ENCODE results near the gene FUT2. TPM values are rescaled to one million over a fixed set of nuclear protein-coding genes. Genes with fewer than 3 reads are reported as not detected.
"Not testable (repeated sequence)": the region's sequence is repeated elsewhere in the genome, so short reads cannot be mapped to it uniquely, and the experiment has no call there.

The FUT2 gene
- total and polyA plus RNA-seq, 2 donors (not counting 1 experiment from before 2014, with no cell fraction given): not detected

DNA sequence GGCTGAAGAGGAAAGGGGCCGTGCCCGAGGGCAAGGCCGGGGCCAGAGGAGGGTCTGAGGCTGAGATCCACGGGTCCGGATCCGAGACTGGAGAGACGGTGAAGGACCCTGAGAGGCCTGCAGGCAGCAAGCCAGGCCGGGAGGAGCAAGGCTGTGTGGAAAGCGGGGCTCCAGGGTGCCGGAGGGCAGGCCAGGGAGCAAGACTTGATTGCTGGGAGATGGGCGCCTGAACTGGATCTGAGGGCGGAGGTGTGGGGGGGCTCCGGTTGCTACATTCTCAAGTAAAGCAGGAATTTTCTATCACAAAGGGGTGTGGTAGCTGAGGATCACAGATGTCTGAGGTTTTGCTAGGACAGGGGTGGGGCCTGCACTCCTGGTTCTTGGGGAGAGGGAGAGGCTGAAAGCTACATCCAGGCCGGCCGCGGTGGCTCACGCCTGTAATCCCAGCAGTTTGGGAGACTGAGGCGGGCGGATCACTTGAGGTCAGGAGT lies 20.0 kb downstream of the FUT2 start:
- Histone ChIP-seq H3K27me3 (replicated peaks in 1 of 4; ENCODE audit: control extremely low read depth in 1 of 4, control insufficient read depth in 3 of 4, insufficient read depth in 4 of 4, low read length in 3 of 4) (no peaks in the 10 kb centered on the region), H3K4me1 (ENCODE audit: control insufficient read depth in 2 of 2, insufficient read depth in 2 of 2, low read length in 2 of 2) (peaks cover 14 to 28% of the 10 kb centered on the region in 2 donors), H3K9ac (ENCODE audit: low read length) (no peak overlapping the region), H3K4me2 (replicated peaks; ENCODE audit: low read depth, low read length, poor library complexity, severe bottlenecking) (no peak overlapping the region), H3K36me3 (replicated peaks in 1 of 2; ENCODE audit: control extremely low read depth in 1 of 2, control insufficient read depth in 1 of 2, extremely low read depth in 1 of 2, insufficient read depth in 2 of 2, low read length in 1 of 2) (no peaks in the 10 kb centered on the region), H3K79me2 (ENCODE audit: control insufficient read depth, insufficient read depth, low read length) (peaks cover 5% of the 10 kb centered on the region), H2AFZ (ENCODE audit: insufficient read depth, low read depth, low read length, poor library complexity, severe bottlenecking) (no peak overlapping the region), H4K20me1 (ENCODE audit: control insufficient read depth, insufficient read depth, low read length, poor library complexity, severe bottlenecking) (no peaks in the 10 kb centered on the region), H3K27ac (ENCODE audit: low read length in 2 of 2) (no peak overlapping the region), H3K4me3 (ENCODE audit: control extremely low read depth in 1 of 5, extremely low read depth in 1 of 5, insufficient read depth in 1 of 5, low read depth in 2 of 5, low read length in 4 of 5) (no peak overlapping the region), H3K9me3 (ENCODE audit: control extremely low read depth in 1 of 3, control insufficient read depth in 2 of 3, insufficient read depth in 1 of 3, low read length in 2 of 3) (peaks cover 0 to 6% (median 0%) of the 10 kb centered on the region in 3 donors)
- H3K27me3 Mint-ChIP-seq: no peaks in the 10 kb centered on the region
- no peaks in the 10 kb centered on the region for H3K9me3 Mint-ChIP-seq (ENCODE audit: insufficient read depth)
- no peak for ATAC-seq (ENCODE audit: low read depth)
- peak overlapping the region; percentile 23 for H3K27ac Mint-ChIP-seq
- WGBS (ENCODE audit: insufficient coverage): 90% methylated on average over 12 of the region's 19 CpGs
- peak overlapping the region; percentile 89 for H3K4me3 Mint-ChIP-seq
- CTCF ChIA-PET: interaction anchor here (1.5 to 1.6 kb wide), 2 partner anchors 10 to 18 kb away, joined by 3 read pairs; no protein-coding TSS in a partner anchor
- no peak for DNase-seq
- intact Hi-C loops (cut with micrococcal nuclease): no loop called here
- POLR2A ChIA-PET: no interaction called here
- no peak for TF ChIP-seq EZH2 (IDR thresholded peaks at IDR 0.05; ENCODE audit: borderline replicate concordance, insufficient read depth, low read depth, low read length, poor library complexity, severe bottlenecking)
- TF ChIP-seq, protein P1, sequence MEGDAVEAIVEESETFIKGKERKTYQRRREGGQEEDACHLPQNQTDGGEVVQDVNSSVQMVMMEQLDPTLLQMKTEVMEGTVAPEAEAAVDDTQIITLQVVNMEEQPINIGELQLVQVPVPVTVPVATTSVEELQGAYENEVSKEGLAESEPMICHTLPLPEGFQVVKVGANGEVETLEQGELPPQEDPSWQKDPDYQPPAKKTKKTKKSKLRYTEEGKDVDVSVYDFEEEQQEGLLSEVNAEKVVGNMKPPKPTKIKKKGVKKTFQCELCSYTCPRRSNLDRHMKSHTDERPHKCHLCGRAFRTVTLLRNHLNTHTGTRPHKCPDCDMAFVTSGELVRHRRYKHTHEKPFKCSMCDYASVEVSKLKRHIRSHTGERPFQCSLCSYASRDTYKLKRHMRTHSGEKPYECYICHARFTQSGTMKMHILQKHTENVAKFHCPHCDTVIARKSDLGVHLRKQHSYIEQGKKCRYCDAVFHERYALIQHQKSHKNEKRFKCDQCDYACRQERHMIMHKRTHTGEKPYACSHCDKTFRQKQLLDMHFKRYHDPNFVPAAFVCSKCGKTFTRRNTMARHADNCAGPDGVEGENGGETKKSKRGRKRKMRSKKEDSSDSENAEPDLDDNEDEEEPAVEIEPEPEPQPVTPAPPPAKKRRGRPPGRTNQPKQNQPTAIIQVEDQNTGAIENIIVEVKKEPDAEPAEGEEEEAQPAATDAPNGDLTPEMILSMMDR (IDR thresholded peaks at IDR 0.05): no peak
- peaks cover 25% of the 10 kb centered on the region for H3K4me1 Mint-ChIP-seq

DNA sequence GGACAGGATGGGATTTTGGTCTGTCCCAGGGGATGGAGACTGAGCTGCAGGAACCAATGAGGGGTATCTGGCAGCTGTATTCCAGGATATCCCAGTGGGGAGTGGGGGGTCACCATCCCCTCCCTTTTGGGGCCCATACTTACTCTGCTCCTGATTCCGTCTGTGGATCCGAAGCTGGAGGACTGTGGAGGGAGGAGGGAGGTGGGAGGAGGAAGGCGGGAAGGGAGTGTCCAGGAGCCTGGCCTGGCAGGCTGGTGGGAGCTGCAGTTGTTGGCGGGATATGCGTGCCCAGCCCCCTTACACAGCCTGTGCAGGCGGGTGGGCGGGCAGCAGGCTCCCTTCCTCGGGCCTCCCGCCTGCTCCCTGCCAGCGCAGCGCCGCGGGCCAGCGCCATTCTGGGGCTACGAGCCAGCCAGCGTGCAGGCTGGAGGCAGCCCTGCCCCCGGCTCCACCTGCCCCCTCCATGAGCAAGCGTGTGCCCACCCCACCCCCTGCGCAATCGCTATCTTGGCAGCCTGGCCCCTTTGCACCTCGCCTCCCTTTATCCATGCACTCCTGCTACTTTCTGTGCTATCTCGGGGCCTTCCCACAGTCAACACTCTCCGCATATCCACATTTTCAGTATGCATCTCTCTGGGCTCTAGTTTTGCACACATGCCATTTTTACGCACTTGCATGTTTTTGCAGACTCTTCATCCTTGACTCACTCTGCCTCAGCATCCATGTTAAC lies 21.0 kb downstream of the FUT2 start:
- Histone ChIP-seq H3K4me1 (ENCODE audit: control insufficient read depth in 2 of 2, insufficient read depth in 2 of 2, low read length in 2 of 2) (peaks cover 18 to 35% of the 10 kb centered on the region in 2 donors), H4K20me1 (ENCODE audit: control insufficient read depth, insufficient read depth, low read length, poor library complexity, severe bottlenecking) (no peaks in the 10 kb centered on the region), H3K9ac (ENCODE audit: low read length) (no peak overlapping the region), H3K4me2 (replicated peaks; ENCODE audit: low read depth, low read length, poor library complexity, severe bottlenecking) (no peak overlapping the region), H3K4me3 (ENCODE audit: control extremely low read depth in 1 of 5, extremely low read depth in 1 of 5, insufficient read depth in 1 of 5, low read depth in 2 of 5, low read length in 4 of 5) (no peak overlapping the region), H3K79me2 (ENCODE audit: control insufficient read depth, insufficient read depth, low read length) (peaks cover 5% of the 10 kb centered on the region), H3K9me3 (ENCODE audit: control extremely low read depth in 1 of 3, control insufficient read depth in 2 of 3, insufficient read depth in 1 of 3, low read length in 2 of 3) (peaks cover 0 to 14% (median 0%) of the 10 kb centered on the region in 3 donors), H3K27me3 (replicated peaks in 1 of 4; ENCODE audit: control extremely low read depth in 1 of 4, control insufficient read depth in 3 of 4, insufficient read depth in 4 of 4, low read length in 3 of 4) (no peaks in the 10 kb centered on the region), H2AFZ (ENCODE audit: insufficient read depth, low read depth, low read length, poor library complexity, severe bottlenecking) (no peak overlapping the region), H3K36me3 (replicated peaks in 1 of 2; ENCODE audit: control extremely low read depth in 1 of 2, control insufficient read depth in 1 of 2, extremely low read depth in 1 of 2, insufficient read depth in 2 of 2, low read length in 1 of 2) (no peaks in the 10 kb centered on the region), H3K27ac (ENCODE audit: low read length in 2 of 2) (no peak overlapping the region)
- POLR2A ChIA-PET: no interaction called here
- TF ChIP-seq EZH2 (IDR thresholded peaks at IDR 0.05; ENCODE audit: borderline replicate concordance, insufficient read depth, low read depth, low read length, poor library complexity, severe bottlenecking): no peak
- TF ChIP-seq, protein P1 (IDR thresholded peaks at IDR 0.05): no peak
- H3K27ac Mint-ChIP-seq: peak overlapping the region; percentile 17
- H3K27me3 Mint-ChIP-seq: no peaks in the 10 kb centered on the region
- H3K9me3 Mint-ChIP-seq (ENCODE audit: insufficient read depth): no peaks in the 10 kb centered on the region
- DNase-seq (no peak), ATAC-seq (ENCODE audit: low read depth) (no peak)
- intact Hi-C loops (cut with micrococcal nuclease): no loop called here
- WGBS (ENCODE audit: insufficient coverage): 77% methylated on average over 20 of the region's 24 CpGs
- H3K4me3 Mint-ChIP-seq: no peak overlapping the region
- H3K4me1 Mint-ChIP-seq: peaks cover 29% of the 10 kb centered on the region
- CTCF ChIA-PET: interaction anchor here (1.6 kb wide), 1 partner anchor 9 kb away, joined by 3 read pairs; no protein-coding TSS in a partner anchor

DNA sequence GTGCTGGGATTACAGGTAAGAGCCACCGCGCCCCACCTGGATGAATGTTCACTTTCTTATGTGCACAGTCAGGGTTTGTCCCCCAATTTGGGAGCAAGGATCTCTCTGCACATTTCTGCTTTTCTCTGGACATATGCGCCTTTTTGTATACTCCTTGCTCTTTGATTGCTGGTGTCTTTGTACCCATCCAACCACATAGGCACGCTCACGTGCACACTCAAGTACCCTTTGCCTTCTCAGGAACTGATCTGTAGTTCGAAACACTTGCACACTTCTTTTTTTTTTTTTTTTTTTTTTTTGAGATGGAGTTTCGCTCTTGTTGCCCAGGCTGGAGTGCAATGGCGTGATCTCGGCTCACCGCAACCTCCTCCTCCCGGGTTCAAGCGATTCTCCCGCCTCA lies 22.3 kb downstream of the FUT2 start:
- H2AFZ ChIP-seq (ENCODE audit: insufficient read depth, low read depth, low read length, poor library complexity, severe bottlenecking); H4K20me1 ChIP-seq (ENCODE audit: control insufficient read depth, insufficient read depth, low read length, poor library complexity, severe bottlenecking); H3K4me2 ChIP-seq (replicated peaks; ENCODE audit: low read depth, low read length, poor library complexity, severe bottlenecking); H3K27ac ChIP-seq (ENCODE audit: low read length in 2 of 2); DNase-seq; H3K27me3 ChIP-seq (replicated peaks in 1 of 4; ENCODE audit: control extremely low read depth in 1 of 4, control insufficient read depth in 3 of 4, insufficient read depth in 4 of 4, low read length in 3 of 4); H3K9ac ChIP-seq (ENCODE audit: low read length); H3K79me2 ChIP-seq (ENCODE audit: control insufficient read depth, insufficient read depth, low read length); H3K27me3 Mint-ChIP-seq; H3K4me3 ChIP-seq (ENCODE audit: control extremely low read depth in 1 of 5, extremely low read depth in 1 of 5, insufficient read depth in 1 of 5, low read depth in 2 of 5, low read length in 4 of 5); H3K4me3 Mint-ChIP-seq; POLR2A ChIA-PET; CTCF ChIA-PET; H3K9me3 Mint-ChIP-seq (ENCODE audit: insufficient read depth); ATAC-seq (ENCODE audit: low read depth); H3K36me3 ChIP-seq (replicated peaks in 1 of 2; ENCODE audit: control extremely low read depth in 1 of 2, control insufficient read depth in 1 of 2, extremely low read depth in 1 of 2, insufficient read depth in 2 of 2, low read length in 1 of 2); intact Hi-C loops (cut with micrococcal nuclease): not testable (repeated sequence)
- peaks cover 29% of the 10 kb centered on the region for H3K4me1 Mint-ChIP-seq
- Histone ChIP-seq H3K4me1 (ENCODE audit: control insufficient read depth in 2 of 2, insufficient read depth in 2 of 2, low read length in 2 of 2) (peaks cover 17 to 32% of the 10 kb centered on the region in 2 donors), H3K9me3 (ENCODE audit: control extremely low read depth in 1 of 3, control insufficient read depth in 2 of 3, insufficient read depth in 1 of 3, low read length in 2 of 3) (peaks cover 0 to 14% (median 0%) of the 10 kb centered on the region in 3 donors)
- 95% methylated on average over 10 of the region's 13 CpGs for WGBS (ENCODE audit: insufficient coverage)
- H3K27ac Mint-ChIP-seq: peak overlapping the region; percentile 15
